HG02973 (cell line): ENCODE results near the gene TDRD10.

Experiments
- ATAC-seq: cut with Tn5 transposase; IDR thresholded peaks from one replicate; pipeline ENCODE4 v1.9.1; 2021; ENCODE audit warnings: moderate library complexity; ENCODE audit not compliant: unreplicated experiment

The TDRD10 gene

DNA sequence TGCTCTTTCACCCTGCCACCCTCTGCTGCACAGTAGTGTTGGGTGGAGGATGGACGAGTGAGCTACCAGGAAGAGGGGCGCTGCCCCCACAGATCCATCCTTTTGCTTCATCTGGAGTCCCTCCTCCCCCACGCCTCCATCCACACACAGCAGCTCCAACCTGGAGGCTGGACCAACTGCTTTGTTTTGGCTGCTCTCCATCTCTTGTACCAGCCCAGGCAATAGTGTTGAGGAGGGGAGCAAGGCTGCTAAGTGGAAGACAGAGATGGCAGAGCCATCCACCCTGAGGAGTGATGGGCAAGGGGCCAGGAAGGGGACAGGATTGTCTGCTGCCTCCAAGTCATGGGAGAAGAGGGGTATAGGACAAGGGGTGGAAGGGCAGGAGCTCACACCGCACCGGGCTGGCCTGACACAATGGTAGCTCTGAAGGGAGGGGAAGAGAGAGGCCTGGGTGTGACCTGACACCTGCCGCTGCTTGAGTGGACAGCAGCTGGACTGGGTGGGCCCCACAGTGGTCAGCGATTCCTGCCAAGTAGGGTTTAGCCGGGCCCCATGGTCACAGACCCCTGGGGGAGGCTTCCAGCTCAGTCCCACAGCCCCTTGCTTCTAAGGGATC, 74.0 kb downstream of the TDRD10 start:
- no peak for ATAC-seq

DNA sequence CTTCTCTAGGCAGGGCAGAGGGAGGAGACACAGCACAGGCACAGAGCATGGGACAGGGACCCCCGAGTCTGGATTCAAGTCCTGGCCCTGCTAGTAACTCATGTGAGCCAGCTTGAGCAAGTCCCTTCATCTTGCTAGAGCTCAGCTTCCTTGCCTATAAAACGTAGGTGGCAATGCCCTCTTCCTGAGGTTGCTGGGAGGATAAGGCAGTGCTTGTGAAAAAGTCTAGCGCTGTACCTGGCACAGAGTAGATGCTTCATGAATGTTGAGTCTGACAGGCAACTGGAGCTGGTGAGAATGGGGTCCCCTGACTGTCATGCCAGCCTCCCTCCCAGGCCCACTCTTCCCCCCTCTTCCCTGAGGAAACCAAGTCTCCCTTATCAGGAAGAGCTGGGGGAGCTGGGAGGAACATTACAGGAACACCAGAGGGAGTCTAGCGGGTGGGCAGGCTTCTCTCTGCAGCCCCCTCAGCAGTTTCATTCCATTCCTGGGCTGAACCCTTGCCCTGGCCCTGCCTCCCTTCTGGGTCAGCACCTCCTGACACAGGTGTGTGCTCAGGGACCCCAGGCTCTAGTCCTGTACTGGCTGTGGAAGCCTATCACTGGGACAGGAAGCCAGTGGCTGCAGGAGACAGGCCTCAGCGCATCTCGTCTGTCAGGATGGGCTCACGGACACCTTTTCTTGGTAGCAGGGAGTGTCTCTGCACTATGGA, 75.5 kb downstream of the TDRD10 start:
- no peak for ATAC-seq

DNA sequence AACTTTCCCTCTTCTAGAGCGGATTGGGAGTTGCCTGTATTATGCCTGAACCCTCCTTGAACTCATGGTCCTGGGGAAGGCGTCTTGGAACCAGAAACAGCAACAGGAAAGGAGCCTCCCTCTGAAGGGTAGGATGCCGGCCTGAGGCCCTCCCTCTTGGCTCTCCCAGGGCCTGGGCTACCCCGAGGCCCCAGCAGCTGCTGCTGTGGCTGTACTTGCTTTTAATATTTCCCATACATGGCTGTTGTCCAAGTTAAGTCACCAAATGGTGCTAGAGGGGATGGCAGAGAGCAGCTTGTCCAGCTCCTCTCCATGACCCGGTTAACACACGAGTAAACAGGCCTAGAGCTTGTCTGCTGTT, 76.0 kb downstream of the TDRD10 start:
- no peak for ATAC-seq

DNA sequence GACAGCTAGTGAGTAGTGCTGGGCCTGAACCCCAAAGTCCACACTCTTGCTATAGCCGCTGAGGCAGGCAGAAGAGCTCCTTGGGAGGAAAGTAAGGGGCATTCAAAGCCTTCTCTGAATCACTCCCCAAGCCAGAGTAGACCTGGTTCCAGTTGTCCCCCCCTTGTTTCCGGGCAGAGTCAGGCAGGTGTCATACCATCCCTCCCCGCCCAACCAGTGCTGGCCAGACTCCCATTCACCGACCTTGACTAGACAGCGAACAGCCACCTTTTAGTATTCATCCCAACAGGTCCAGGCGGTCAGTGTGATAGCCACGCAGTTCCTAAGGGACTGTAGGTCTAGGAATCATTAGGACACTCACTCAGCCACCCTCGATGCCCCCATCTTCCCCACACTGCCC, 77.4 kb downstream of the TDRD10 start:
- no peak for ATAC-seq

DNA sequence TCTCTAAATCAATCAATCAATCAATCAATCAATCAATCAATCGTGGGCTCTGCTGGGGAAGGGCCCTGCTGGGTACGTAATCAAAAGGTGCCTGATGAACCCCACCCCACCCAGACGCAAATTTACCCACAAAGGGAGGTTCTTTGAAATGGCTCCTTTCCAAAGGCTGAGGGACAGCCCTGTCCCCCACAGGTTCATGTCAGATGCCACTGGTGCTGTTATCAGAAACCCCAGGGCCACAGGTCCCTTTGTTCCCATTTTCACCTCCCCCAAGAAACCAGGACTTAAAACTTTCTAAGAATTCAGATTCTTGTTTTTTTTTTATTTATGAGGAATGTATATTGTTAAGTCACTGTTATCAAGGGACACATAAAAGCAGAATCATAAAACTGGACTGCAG, 79.7 kb downstream of the TDRD10 start:
- ATAC-seq: no peak

DNA sequence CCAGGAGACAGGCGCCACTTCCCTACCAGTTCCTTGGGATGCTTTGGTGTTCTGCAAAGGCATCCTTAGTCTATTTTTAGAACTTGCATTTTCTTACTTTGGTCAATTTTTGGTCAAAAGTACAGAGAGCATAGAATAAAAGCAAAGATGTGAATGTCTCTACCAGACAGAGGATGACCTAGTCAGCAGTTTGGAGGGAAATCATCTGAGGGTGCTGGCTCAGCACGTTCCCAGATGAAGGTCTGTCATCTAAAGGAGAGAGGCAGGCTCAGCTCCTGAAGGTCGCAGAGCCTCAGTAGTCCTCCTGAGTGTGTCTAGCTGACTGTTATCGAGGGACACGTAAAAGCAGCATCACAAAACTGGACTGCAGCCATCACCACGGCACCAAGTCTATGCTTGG, 80.9 kb downstream of the TDRD10 start:
- no peak for ATAC-seq

DNA sequence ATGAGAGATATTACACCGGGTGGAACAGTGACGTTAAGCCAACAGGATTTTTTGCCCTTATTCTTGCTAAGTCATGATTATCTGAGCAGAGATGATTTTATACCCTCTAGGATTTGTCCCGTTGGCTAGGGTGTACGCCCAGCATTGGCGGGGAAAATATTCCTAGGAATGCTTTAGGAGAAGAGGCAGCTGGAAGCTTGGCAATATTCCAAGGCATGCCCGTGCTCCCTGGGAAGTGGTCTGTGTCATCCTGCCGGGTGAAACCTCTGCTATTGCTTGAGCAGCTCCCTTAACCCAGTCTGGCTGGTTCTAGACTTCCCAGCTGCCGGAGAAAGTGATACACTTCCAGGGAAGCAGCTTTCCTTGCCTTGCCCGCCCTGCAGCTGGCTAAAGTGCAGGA, 81.8 kb downstream of the TDRD10 start:
- no peak for ATAC-seq

DNA sequence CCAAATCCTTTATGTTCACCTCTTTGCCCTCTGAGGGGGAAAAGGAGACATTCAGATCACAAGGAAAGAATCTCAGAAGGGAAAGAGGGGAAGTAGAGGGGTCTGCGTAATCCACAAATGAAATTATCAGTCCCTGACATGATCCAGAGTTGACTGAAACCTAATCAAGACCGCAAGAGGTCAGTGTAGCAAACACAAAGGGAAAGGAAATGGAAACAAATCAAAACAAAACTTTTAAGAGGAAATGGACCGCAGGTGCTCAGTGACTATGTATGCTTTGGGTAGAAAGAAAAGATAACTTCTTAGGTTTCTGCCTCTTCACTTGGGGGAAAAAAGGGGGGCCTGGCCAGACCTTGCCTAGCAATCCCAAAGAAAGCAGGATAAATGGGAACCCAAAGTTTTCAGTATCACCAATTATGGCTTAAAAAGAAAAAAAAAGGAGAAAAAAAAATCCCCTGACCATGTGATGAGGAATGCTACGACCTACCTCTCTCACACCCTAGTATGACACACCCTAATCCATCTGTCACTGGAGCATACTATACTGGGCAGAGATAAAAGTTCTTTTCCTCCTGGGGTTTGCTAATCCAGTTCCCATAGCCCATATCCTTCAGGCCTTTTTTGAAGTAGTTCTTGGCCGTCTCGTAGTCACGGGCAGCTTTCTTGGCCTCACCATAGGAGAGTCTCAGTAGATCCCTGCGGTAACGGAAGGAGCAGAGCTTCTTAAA, 82.4 kb downstream of the TDRD10 start:
- no peak for ATAC-seq

DNA sequence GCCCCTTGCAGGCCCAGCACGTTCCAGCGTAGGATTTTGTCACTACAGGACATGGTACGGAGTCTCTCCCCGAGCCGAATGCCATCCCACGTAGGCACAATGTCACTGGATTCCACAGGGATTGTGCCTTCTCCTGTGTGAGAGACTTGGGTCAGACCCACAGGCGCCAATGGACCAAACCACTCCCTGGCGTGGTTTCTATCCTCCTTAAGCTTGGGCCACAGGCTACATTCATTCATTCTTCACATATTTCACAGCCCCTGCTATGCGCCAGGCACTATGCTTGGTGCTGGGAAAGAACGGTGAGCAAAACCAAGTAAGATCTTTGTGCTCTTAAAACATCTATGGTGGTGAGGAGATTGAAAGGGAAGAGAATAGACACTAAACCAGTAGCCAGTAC, 84.2 kb downstream of the TDRD10 start:
- ATAC-seq: no peak

DNA sequence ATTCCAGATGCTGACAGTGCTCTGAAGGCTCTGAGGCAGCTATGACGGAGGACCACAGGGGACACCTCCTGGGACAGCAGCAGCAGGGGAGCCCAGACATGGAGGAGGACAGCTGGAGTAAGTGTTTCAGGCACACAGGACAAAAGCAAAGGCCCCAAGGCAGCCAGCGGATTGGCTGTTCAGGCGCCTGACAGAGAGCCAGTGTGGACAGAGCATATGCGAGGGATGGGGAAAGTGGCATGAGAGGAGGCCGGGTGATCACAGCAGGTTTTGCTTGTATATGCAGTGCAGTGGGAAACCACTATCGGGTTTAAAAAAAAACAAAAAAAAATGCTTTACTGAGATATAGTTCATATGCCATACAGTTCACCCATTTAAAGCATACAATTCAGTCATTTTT, 84.6 kb downstream of the TDRD10 start:
- ATAC-seq: no peak

DNA sequence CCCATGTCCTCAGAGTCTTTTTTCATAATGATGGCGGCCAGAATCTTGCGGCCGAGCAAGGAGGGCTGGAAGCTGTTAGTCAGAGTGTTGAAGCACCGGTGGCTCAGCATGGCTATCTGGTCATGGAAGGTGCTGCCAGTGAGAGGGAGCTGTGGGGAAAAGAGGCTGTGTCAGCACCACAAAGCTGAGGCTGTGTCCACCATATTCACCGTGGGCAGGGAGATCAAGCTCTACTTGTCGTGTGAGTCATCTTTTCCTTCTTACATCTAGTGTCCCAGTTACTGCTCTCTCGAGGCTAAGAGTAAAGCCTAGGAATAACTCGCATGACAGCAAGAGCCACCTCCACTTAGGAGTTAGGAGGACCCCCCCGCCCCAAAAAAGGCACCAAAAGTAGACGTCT, 87.8 kb downstream of the TDRD10 start:
- ATAC-seq: no peak

DNA sequence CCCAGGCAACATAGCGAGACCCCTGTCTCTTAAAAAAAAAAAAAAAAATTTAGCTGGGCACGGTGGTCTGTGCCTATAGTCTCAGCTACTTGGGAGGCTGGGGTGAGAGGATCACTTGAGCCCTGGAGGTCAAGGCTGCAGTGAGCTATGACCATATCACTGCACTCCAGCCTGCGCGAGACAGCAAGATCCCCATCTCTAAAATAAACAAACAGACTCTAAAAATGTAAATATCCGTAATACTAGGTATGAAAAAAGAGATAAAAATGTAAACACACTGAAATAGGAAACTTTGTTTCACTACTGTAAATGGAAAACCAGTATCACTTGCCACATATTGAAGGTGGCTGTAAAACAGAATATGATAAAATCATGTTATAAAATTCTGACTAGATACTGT, 88.7 kb downstream of the TDRD10 start:
- no peak for ATAC-seq

DNA sequence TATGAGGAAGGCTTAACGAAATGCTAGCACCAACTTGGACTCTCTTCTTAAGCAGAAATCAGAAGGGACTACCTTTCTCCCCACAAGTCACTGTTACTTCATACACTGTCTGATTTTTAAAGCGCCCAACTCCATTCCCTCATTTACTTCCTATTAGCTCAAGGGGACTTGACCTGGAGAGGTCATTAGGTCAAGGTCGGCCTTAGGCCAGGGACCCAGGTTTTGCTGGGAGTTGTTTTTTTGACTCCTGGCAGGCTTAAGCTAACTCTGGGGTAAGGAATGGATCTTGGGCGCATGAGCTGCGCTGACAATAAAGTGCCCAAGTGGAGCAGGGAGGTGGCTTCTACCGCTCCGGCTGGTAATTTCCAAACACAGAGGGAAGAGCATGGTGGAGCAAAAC, 89.2 kb downstream of the TDRD10 start:
- ATAC-seq: no peak

DNA sequence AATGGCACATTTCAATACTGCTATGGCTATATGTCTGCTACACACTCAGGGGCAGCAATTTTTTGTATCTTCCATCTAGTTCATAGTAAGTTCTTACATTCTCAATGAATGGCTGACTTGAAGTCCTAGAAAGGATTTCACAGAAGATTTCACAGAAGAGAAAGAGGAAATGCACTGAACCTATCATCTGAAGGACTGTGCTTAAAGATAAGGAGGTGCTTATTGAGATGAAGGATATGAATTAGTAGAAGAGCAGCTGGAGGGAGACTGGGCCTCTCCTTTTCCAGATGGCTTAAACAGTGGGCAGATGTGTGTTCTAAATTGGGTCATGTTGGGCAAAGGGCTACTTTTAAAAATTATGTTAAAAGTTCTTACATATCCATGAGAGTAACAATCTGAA, 91.4 kb downstream of the TDRD10 start:
- ATAC-seq: no peak

DNA sequence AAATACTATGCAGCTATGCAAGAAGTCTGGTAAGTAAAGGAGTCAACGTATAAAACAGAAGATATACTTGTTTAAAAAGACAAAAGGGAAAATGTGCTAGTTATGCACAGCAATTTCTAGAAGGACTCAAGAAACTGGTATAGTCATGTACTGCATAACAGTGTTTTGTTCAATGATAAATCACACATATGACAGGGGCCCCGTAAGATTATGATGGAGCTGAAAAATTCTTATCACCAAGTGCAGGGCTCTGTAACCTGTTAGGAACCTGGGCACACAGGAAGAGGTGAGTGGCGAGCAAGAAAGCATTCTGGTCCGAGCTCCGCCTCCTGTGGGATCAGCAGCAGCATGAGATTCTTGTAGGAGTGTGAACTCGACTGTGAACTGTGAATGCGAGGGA, 92.8 kb downstream of the TDRD10 start:
- no peak for ATAC-seq

DNA sequence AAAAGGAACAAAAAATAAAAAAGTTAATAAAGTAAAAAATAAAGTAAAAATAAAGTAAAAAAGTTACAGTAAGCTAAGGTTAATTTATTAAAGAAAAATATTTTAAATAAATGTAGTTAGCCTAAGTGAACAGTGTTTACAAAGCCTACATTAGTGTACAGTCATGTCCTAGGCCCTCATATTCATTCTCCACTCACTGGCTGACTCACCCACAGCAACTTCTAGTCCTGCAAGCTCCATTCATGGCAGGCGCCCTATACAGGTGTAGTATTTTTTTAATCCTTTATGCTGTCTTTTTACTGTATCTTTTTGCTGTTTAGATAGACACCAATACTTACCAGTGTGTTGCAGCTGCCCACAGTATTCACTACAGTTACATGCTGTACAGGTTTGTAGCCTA, 93.6 kb downstream of the TDRD10 start:
- no peak for ATAC-seq
